BLaER1 (cell line): Measurements from ENCODE around the gene APOA5.

Experiments used
- H3K27ac ChIP-seq: shearing (Covaris generic); formaldehyde crosslinking; 2 replicates; pipeline ENCODE4 v1.8.1; 2022
- H3K27me3 ChIP-seq: shearing (Covaris generic); formaldehyde crosslinking; 2 replicates; pipeline ENCODE4 v1.8.1; 2022
- H3K36me3 ChIP-seq: shearing (Covaris generic); formaldehyde crosslinking; 2 replicates; pipeline ENCODE4 v1.8.1; 2022
- H3K4me1 ChIP-seq: shearing (Covaris generic); formaldehyde crosslinking; 2 replicates; pipeline ENCODE4 v1.8.1; 2022
- H3K4me2 ChIP-seq: shearing (Covaris generic); formaldehyde crosslinking; 2 replicates; pipeline ENCODE4 v1.8.1; 2022
- H3K4me3 ChIP-seq: shearing (Covaris generic); formaldehyde crosslinking; 2 replicates; pipeline ENCODE4 v1.8.1; 2022
- H3K9ac ChIP-seq: shearing (Covaris generic); formaldehyde crosslinking; 2 replicates; pipeline ENCODE4 v1.8.1; 2022
- H3K9me3 ChIP-seq: shearing (Covaris generic); formaldehyde crosslinking; 2 replicates; pipeline ENCODE4 v1.8.1; 2022
- H4K20me1 ChIP-seq: shearing (Covaris generic); formaldehyde crosslinking; 2 replicates; pipeline ENCODE4 v1.8.1; 2022
- Cebpa-rat ChIP-seq: shearing (Covaris generic); IDR thresholded peaks from 2 replicates; pipeline ENCODE4 v1.8.1; 2022

The APOA5 gene

GRCh38 chr11:116826751-116827431 is 35.2 kb upstream of the APOA5 start:
- Histone ChIP-seq H3K27me3 (no peaks in the 10 kb centered on the region), H4K20me1 (no peaks in the 10 kb centered on the region), H3K4me2 (no peak overlapping the region), H3K27ac (no peak overlapping the region), H3K9ac (no peak overlapping the region), H3K4me3 (no peak overlapping the region), H3K36me3 (no peaks in the 10 kb centered on the region), H3K9me3 (no peaks in the 10 kb centered on the region), H3K4me1 (peaks cover 10% of the 10 kb centered on the region)
- no peak for TF ChIP-seq Cebpa-rat

- Histone ChIP-seq H3K4me1 (peaks cover 10% of the 10 kb centered on the region), H3K9ac (no peak overlapping the region), H4K20me1 (no peaks in the 10 kb centered on the region), H3K4me3 (no peak overlapping the region), H3K9me3 (no peaks in the 10 kb centered on the region), H3K4me2 (no peak overlapping the region), H3K27ac (no peak overlapping the region), H3K27me3 (no peaks in the 10 kb centered on the region), H3K36me3 (no peaks in the 10 kb centered on the region)
- TF ChIP-seq Cebpa-rat: no peak
Measured at GRCh38 chr11:116825854-116826750, 34.4 kb upstream of the APOA5 start.

DNA sequence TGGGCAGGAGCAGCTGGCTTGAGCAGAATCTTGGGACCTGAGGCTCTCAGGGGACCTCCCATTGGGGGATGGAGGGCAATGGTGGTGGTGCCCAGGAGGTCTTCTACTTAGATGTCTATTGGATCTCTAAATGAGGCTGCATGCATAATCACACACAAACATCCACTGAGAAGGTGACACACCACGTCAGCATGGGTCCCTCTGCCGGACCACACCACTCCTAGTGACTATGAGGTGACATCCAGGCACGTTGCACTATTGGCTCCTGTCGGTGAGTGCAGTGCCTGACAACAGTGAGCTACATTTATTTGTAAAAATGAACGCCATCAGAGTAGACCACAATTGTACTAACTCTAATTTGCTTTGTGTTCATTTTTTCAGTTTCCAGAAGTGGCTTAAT is 33.8 kb upstream of the APOA5 start:
- Histone ChIP-seq H3K36me3 (no peaks in the 10 kb centered on the region), H3K4me3 (no peak overlapping the region), H3K4me1 (peaks cover 10% of the 10 kb centered on the region), H3K9me3 (no peaks in the 10 kb centered on the region), H4K20me1 (no peaks in the 10 kb centered on the region), H3K4me2 (no peak overlapping the region), H3K9ac (no peak overlapping the region), H3K27ac (no peak overlapping the region), H3K27me3 (no peaks in the 10 kb centered on the region)
- TF ChIP-seq Cebpa-rat: no peak

GRCh38 chr11:116823031-116823843 is 31.6 kb upstream of the APOA5 start, which contains the start of gene APOA4:
APOA4 (minus strand) TSS chr11:116823304; CDS start chr11:116823191, 113 bp downstream.
- Histone ChIP-seq H3K27me3 (no peaks in the 10 kb centered on the region), H3K9me3 (no peaks in the 10 kb centered on the region), H3K4me2 (no peak within 1 kb of the TSS), H3K36me3 (no peaks in the 10 kb centered on the region), H4K20me1 (no peaks in the 10 kb centered on the region), H3K4me1 (no peaks in the 10 kb centered on the region), H3K4me3 (no peak within 1 kb of the TSS), H3K27ac (no peak within 1 kb of the TSS), H3K9ac (no peak within 1 kb of the TSS)
- no peak for TF ChIP-seq Cebpa-rat

DNA sequence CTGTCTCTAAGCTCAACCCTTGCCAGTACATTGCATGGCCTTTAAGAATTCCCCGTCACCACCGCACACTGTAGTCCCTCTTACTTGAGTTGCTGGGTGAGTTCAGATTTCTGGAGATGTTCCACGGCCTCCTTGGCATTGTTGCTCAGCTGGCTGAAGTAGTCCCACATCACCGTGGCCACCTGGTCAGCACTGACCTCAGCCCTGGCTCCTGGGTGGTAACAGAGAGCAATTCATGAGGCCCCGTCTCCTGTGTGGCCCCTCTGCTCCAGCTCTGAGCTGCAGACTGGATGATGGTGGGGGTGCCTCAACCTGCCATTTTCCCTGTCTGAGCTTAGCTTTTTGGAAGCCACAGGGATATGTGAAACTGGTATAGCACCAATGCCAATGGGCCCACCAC is 30.9 kb upstream of the APOA5 start:
- Histone ChIP-seq H3K36me3 (no peaks in the 10 kb centered on the region), H3K4me2 (no peak overlapping the region), H3K9me3 (no peaks in the 10 kb centered on the region), H4K20me1 (no peaks in the 10 kb centered on the region), H3K27me3 (no peaks in the 10 kb centered on the region), H3K27ac (no peak overlapping the region), H3K4me1 (no peaks in the 10 kb centered on the region), H3K9ac (no peak overlapping the region), H3K4me3 (no peak overlapping the region)
- no peak for TF ChIP-seq Cebpa-rat

GRCh38 chr11:116821050-116821918 is 29.6 kb upstream of the APOA5 start:
- no peaks in the 10 kb centered on the region for H3K36me3 ChIP-seq
- no peak overlapping the region for H3K4me3 ChIP-seq
- H4K20me1 ChIP-seq: no peaks in the 10 kb centered on the region

DNA sequence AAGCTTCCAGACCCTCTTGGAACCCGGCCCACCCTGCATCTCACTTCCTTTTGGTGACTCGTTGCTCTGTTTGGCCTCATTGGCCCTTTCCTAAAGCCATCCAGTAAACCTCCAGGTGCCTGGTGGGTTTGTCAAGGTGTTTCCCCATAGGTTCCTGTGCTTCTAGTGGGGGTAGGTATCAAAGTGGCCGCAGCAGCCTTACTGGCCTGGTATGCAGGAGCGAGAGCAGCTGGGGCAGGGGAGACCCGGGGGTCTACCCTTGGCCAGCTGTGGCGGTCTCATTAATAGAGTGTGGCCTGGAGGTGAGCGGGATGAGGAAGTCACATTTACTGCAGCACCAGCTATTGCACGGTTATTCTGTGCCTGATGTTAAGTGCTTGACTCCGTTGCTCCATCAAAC is 27.4 kb upstream of the APOA5 start:
- no peaks in the 10 kb centered on the region for H3K4me1 ChIP-seq
- H3K4me2 ChIP-seq: no peak overlapping the region

More at GRCh38 chr11:116821050-116821918, 29.6 kb upstream of the APOA5 start:
- H3K9ac ChIP-seq: no peak overlapping the region
- H3K4me1 ChIP-seq: no peaks in the 10 kb centered on the region
- TF ChIP-seq Cebpa-rat: no peak
- H3K9me3 ChIP-seq: no peaks in the 10 kb centered on the region
- H3K27me3 ChIP-seq: no peaks in the 10 kb centered on the region
- no peak overlapping the region for H3K27ac ChIP-seq
- no peak overlapping the region for H3K4me2 ChIP-seq

DNA sequence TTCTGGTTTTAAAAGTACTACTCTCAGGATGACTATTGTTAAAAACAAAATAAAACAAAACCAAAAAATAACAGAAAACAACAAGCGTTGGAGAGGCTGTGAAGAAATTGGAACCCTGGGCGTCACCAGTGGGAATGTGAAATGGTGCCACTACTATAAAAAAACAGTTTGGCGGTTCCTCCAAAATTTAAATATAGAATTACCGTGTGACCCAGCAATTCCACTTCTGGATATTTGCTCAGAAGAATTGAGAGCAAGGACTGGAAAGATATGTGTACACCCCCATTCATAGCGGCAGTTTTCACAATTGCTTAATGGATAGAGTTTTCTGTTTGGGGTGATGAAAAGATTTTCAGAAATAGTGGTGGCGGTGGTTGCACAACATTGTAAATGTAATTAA is 22.8 kb upstream of the APOA5 start:
- no peaks in the 10 kb centered on the region for H3K4me1 ChIP-seq
- H3K4me2 ChIP-seq: no peak overlapping the region
- no peak overlapping the region for H3K9ac ChIP-seq
- H3K27me3 ChIP-seq: no peaks in the 10 kb centered on the region
- H3K9me3 ChIP-seq: no peaks in the 10 kb centered on the region
- H3K36me3 ChIP-seq: no peaks in the 10 kb centered on the region
- no peaks in the 10 kb centered on the region for H4K20me1 ChIP-seq
- H3K4me3 ChIP-seq: no peak overlapping the region
- no peak for TF ChIP-seq Cebpa-rat
- no peak overlapping the region for H3K27ac ChIP-seq

More for the DNA sequence above, 27.4 kb upstream of the APOA5 start:
- Histone ChIP-seq H4K20me1 (no peaks in the 10 kb centered on the region), H3K27ac (no peak overlapping the region), H3K36me3 (no peaks in the 10 kb centered on the region), H3K27me3 (no peaks in the 10 kb centered on the region), H3K9ac (no peak overlapping the region), H3K4me3 (no peak overlapping the region), H3K9me3 (no peaks in the 10 kb centered on the region)
- TF ChIP-seq Cebpa-rat: no peak
